H1 (cell line): ENCODE measurements around the gene DCLK1. TPM values are rescaled to one million over a fixed set of nuclear protein-coding genes. Genes with fewer than 3 reads are reported as not detected.

ENCODE experiments used
- ASH2L ChIP-seq: fragments of 200-600, 300-600 bp; sonication (generic); IDR thresholded peaks from one replicate; pipeline ENCODE4 v1.7.1; 2017; ENCODE audit warnings: low read length
- CBX5 ChIP-seq: fragments of 300-800, 300-1000 bp; sonication (generic); IDR thresholded peaks from 2 replicates; pipeline ENCODE4 v1.7.1; 2016; ENCODE audit warnings: antibody characterized with exemption, low read length, low read depth
- CHD1 ChIP-seq: IDR thresholded peaks from 2 replicates; pipeline ENCODE4 v1.6.1; 2012; ENCODE audit warnings: low read depth, low read length, improper control_type of control experiment
- CTBP2 ChIP-seq: IDR thresholded peaks from 2 replicates; pipeline ENCODE4 v1.7.0; 2011; ENCODE audit warnings: borderline replicate concordance, mild to moderate bottlenecking, moderate library complexity, mixed read lengths, low read length; ENCODE audit not compliant: insufficient read depth, insufficient read length
- GABPA ChIP-seq: IDR thresholded peaks from 2 replicates; pipeline ENCODE4 v1.6.1; 2011; ENCODE audit warnings: mild to moderate bottlenecking, low read length, moderate library complexity, borderline replicate concordance; ENCODE audit not compliant: insufficient read depth
- RAD21 ChIP-seq, 2 experiments: IDR thresholded peaks in 1 of 2; conservative IDR thresholded peaks in 1 of 2; 2 replicates each; pipeline ENCODE4 v1.6.1; 2011; ENCODE audit warnings: low read depth in 2 of 2, low read length in 2 of 2, improper control_type of control experiment in 1 of 2, inconsistent platforms in 1 of 2, mild to moderate bottlenecking in 1 of 2, moderate library complexity in 1 of 2
- RBBP5 ChIP-seq: IDR thresholded peaks from 2 replicates; pipeline ENCODE4 v1.7.1; 2012; ENCODE audit warnings: low read depth, mild to moderate bottlenecking, inconsistent platforms, low read length, moderate library complexity, borderline replicate concordance
- RXRA ChIP-seq: IDR thresholded peaks from 2 replicates; pipeline ENCODE4 v1.6.1; 2011; ENCODE audit warnings: low read depth, mild to moderate bottlenecking, low read length, moderate library complexity; ENCODE audit not compliant: insufficient read depth
- TAF7 ChIP-seq: optimal IDR thresholded peaks from 2 replicates; pipeline ENCODE3; 2011; ENCODE audit warnings: low read depth, mild to moderate bottlenecking, inconsistent platforms, low read length, moderate library complexity, borderline replicate concordance
- polyA plus RNA-seq, 7 experiments: library from polyadenylated mRNA; depleted of rRNA in 3 of 7; stranded (reverse) in 5 of 7; unstranded in 2 of 7; fragments of >200 nt in 5 of 7; fragments of 200-250 nt in 2 of 7; gene quantifications; 1 replicate in 5 of 7; 2 replicates in 1 of 7; 4 replicates in 1 of 7; pipeline versions ENCODE4 v1.2.1 to v1.2.3, GENCODE V29; 2011 to 2013; ENCODE audit warnings: missing spikeins in 2 of 7, mixed read lengths in 2 of 7
- total RNA-seq: library from RNA; stranded (reverse); fragmentation: NEBNext Ultra II Directional; extraction: Animal tissue kit (Norgen Biotek cat#: 25700); gene quantifications from 2 replicates; pipeline ENCODE4 v1.2.1, GENCODE V29; 2021
- TF ChIP-seq, protein P1 (sequence below): IDR thresholded peaks from 2 replicates; pipeline ENCODE4 v1.6.1; 2012; ENCODE audit warnings: inconsistent platforms

Gene DCLK1
- total and polyA plus RNA-seq, 2 of the 8 experiments (the other 6 are each of a cell fraction or from before 2014, with no cell fraction given), result 22.8 to 41.0 TPM

- TF ChIP-seq CHD1, result no peak
- no peak for TF ChIP-seq RBBP5
- TF ChIP-seq RXRA, result no peak
- TF ChIP-seq, protein P1, sequence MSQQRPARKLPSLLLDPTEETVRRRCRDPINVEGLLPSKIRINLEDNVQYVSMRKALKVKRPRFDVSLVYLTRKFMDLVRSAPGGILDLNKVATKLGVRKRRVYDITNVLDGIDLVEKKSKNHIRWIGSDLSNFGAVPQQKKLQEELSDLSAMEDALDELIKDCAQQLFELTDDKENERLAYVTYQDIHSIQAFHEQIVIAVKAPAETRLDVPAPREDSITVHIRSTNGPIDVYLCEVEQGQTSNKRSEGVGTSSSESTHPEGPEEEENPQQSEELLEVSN, result no peak
- no peak for TF ChIP-seq CTBP2
- TF ChIP-seq TAF7, result no peak
- no peak for TF ChIP-seq GABPA
- no peak for TF ChIP-seq CBX5
- no peak for TF ChIP-seq ASH2L
- no peak for TF ChIP-seq RAD21 (IDR thresholded peaks at IDR 0.05 in 1 of 2, conservative IDR thresholded peaks at IDR 0.05 in 1 of 2; ENCODE audit: low read depth in 2 of 2, low read length in 2 of 2)
Measured at GRCh38 chr13:35898041-35898440, 233.1 kb downstream of the DCLK1 start (continued).
